HepG2 (cell line): Measurements from ENCODE around the gene INAFM1. TPM values are rescaled to one million over a fixed set of nuclear protein-coding genes. Genes with fewer than 3 reads are reported as not detected.

Experiments used
- ATF1 ChIP-seq: IDR thresholded peaks from 2 replicates; pipeline ENCODE4 v1.6.1; 2016; ENCODE audit warnings: mild to moderate bottlenecking, control low read depth
- BCL6 ChIP-seq: IDR thresholded peaks from 2 replicates; pipeline ENCODE4 v1.6.1; 2016; ENCODE audit warnings: missing genetic modification reagents, missing compliant biosample characterization
- CEBPG ChIP-seq: IDR thresholded peaks from 2 replicates; pipeline ENCODE4 v1.6.1; 2016
- CENPT ChIP-seq: sonication (generic); formaldehyde crosslinking; IDR thresholded peaks from 2 replicates; pipeline ENCODE4 v1.8.0; 2022; ENCODE audit warnings: low read depth, mild to moderate bottlenecking, moderate library complexity, missing genetic modification reagents
- FOXJ3 ChIP-seq: sonication (generic); formaldehyde crosslinking; IDR thresholded peaks from 2 replicates; pipeline ENCODE4 v1.4.0; 2020; ENCODE audit warnings: missing genetic modification reagents, mild to moderate bottlenecking, borderline replicate concordance
- NR2F1 ChIP-seq, 2 experiments: fragments of 450-650 bp in 1 of 2; formaldehyde crosslinking in 1 of 2; IDR thresholded peaks; 2 replicates each; pipeline versions ENCODE4 v1.5.0 to v1.6.1; 2016 to 2020; ENCODE audit warnings: mild to moderate bottlenecking in 1 of 2, missing compliant biosample characterization in 1 of 2, missing genetic modification reagents in 1 of 2, moderate library complexity in 1 of 2
- NR2F6 ChIP-seq, 2 experiments: IDR thresholded peaks; 2 replicates each; pipeline ENCODE4 v1.6.1; 2016; ENCODE audit warnings: antibody characterized with exemption in 1 of 2, mild to moderate bottlenecking in 1 of 2
- ZNF264 ChIP-seq: sonication (generic); formaldehyde crosslinking; IDR thresholded peaks from 2 replicates; pipeline ENCODE4 v1.4.0; 2020; ENCODE audit warnings: missing genetic modification reagents
- ZNF383 ChIP-seq: sonication (generic); formaldehyde crosslinking; IDR thresholded peaks from 2 replicates; pipeline ENCODE4 v1.4.0; 2020; ENCODE audit warnings: missing genetic modification reagents, mild to moderate bottlenecking, borderline replicate concordance
- ZNF780A ChIP-seq: sonication (generic); formaldehyde crosslinking; IDR thresholded peaks from 2 replicates; pipeline ENCODE4 v1.8.0; 2022; ENCODE audit warnings: mild to moderate bottlenecking, missing genetic modification reagents, moderate library complexity
- polyA plus RNA-seq, 8 experiments: library from polyadenylated mRNA; depleted of rRNA in 3 of 8; stranded (reverse) in 7 of 8; unstranded in 1 of 8; fragments of >200 nt; fragmentation: Illumina TruSeq in 4 of 8; extraction: Trizol in 4 of 8; gene quantifications; 2 replicates each; pipeline versions ENCODE4 v1.2.1 to v1.2.3, GENCODE V29; 2011 to 2016; ENCODE audit warnings: low read depth in 4 of 8, missing spikeins in 1 of 8, mixed read lengths in 1 of 8; ENCODE audit not compliant: insufficient read depth in 1 of 8
- total RNA-seq, 5 experiments: library from RNA; depleted of rRNA; stranded (reverse); fragments of >200 nt; fragmentation: Illumina TruSeq; extraction: Trizol; gene quantifications; 2 replicates each; pipeline ENCODE4 v1.2.3, GENCODE V29; 2016; ENCODE audit warnings: low read depth in 1 of 5
- TF ChIP-seq, protein P1 (sequence below): sonication (generic); IDR thresholded peaks from 2 replicates; pipeline ENCODE4 v1.6.1; 2016; ENCODE audit warnings: low read depth, borderline replicate concordance
- TF ChIP-seq, protein P2 (sequence below): sonication (generic); formaldehyde crosslinking; IDR thresholded peaks from 2 replicates; pipeline ENCODE4 v1.4.0; 2020; ENCODE audit warnings: mild to moderate bottlenecking, missing genetic modification reagents, borderline replicate concordance
- TF ChIP-seq, protein P3 (sequence below): sonication (generic); formaldehyde crosslinking; IDR thresholded peaks from 2 replicates; pipeline ENCODE4 v1.5.0; 2020; ENCODE audit warnings: missing genetic modification reagents
- TF ChIP-seq, protein P4 (sequence below): sonication (generic); formaldehyde crosslinking; IDR thresholded peaks from 2 replicates; pipeline ENCODE4 v1.9.0; 2021; ENCODE audit warnings: mild to moderate bottlenecking, missing genetic modification reagents

The INAFM1 gene
- total and polyA plus RNA-seq, 2 of the 13 experiments (the other 11 are each of a cell fraction or from before 2014, with no cell fraction given): 0.88 to 1.9 TPM

DNA sequence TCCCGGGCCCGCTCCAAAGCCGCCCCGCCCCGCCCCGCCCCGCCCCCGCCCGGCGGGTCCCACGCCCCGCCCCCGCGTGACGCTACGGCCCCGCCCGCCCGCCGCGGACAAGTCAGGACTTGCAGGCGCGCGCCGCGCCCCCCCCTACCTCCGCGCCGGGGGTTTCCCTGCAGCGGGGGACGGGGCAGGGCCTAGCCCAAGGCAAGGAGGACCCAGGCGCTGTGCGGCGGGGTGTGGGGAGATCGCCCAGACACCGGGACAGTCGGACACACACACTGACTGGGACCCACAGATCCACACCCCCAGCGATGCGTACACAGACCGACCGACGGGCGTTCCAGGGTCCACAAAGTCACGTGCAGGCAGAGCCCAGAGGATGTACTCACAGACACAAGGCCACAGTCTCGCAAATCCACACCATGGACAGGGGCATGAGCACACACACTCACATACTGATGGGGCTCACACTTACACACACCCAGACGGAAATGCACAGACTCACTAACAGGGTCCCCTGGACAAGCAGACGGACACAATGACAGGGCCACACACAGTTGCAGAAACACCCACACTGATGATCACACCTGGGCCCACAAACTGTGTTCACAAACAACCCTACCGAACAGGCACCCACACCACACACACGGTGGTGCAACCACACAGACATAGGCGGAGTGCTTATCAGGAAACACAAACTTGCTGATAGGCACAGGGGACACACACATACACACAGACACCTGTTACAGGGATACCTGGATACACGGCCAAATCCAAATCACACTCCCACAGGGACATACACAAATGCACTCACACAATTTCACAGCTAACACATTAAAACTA is 43.2 kb upstream of the INAFM1 start (continued):
- TF ChIP-seq CEBPG (0 out of 2 replicates have a peak, but pooled peaks have one; percentile 11), NR2F6 (IDR thresholded peaks at IDR 0.05) (no peak), NR2F6 (CRISPR knock-in tag; IDR thresholded peaks at IDR 0.05) (peak; percentile 26; the same call in 1 of the 2 replicates), ATF1 (CRISPR knock-in tag) (no peak), ZNF383 (CRISPR knock-in tag) (no peak), FOXJ3 (CRISPR knock-in tag) (0 out of 2 replicates have a peak, but pooled peaks have one; percentile 36), CENPT (0 out of 2 replicates have a peak, but pooled peaks have one; percentile 21), ZNF264 (0 out of 2 replicates have a peak, but pooled peaks have one; percentile 46), NR2F1 (CRISPR knock-in tag; IDR thresholded peaks at IDR 0.05) (no peak), ZNF780A (CRISPR knock-in tag) (peak; percentile 55; the same call in 1 of the 2 replicates), BCL6 (CRISPR knock-in tag) (peak; percentile 23; the same call in 1 of the 2 replicates)
- TF ChIP-seq, protein P1, sequence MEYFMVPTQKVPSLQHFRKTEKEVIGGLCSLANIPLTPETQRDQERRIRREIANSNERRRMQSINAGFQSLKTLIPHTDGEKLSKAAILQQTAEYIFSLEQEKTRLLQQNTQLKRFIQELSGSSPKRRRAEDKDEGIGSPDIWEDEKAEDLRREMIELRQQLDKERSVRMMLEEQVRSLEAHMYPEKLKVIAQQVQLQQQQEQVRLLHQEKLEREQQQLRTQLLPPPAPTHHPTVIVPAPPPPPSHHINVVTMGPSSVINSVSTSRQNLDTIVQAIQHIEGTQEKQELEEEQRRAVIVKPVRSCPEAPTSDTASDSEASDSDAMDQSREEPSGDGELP: peak; percentile 27; the same call in 1 of the 2 replicates
- TF ChIP-seq, protein P2, sequence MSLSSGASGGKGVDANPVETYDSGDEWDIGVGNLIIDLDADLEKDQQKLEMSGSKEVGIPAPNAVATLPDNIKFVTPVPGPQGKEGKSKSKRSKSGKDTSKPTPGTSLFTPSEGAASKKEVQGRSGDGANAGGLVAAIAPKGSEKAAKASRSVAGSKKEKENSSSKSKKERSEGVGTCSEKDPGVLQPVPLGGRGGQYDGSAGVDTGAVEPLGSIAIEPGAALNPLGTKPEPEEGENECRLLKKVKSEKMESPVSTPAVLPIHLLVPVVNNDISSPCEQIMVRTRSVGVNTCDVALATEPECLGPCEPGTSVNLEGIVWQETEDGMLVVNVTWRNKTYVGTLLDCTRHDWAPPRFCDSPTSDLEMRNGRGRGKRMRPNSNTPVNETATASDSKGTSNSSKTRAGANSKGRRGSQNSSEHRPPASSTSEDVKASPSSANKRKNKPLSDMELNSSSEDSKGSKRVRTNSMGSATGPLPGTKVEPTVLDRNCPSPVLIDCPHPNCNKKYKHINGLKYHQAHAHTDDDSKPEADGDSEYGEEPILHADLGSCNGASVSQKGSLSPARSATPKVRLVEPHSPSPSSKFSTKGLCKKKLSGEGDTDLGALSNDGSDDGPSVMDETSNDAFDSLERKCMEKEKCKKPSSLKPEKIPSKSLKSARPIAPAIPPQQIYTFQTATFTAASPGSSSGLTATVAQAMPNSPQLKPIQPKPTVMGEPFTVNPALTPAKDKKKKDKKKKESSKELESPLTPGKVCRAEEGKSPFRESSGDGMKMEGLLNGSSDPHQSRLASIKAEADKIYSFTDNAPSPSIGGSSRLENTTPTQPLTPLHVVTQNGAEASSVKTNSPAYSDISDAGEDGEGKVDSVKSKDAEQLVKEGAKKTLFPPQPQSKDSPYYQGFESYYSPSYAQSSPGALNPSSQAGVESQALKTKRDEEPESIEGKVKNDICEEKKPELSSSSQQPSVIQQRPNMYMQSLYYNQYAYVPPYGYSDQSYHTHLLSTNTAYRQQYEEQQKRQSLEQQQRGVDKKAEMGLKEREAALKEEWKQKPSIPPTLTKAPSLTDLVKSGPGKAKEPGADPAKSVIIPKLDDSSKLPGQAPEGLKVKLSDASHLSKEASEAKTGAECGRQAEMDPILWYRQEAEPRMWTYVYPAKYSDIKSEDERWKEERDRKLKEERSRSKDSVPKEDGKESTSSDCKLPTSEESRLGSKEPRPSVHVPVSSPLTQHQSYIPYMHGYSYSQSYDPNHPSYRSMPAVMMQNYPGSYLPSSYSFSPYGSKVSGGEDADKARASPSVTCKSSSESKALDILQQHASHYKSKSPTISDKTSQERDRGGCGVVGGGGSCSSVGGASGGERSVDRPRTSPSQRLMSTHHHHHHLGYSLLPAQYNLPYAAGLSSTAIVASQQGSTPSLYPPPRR (CRISPR knock-in tag): peak; percentile 65; the same call in 1 of the 2 replicates
- TF ChIP-seq, protein P3, sequence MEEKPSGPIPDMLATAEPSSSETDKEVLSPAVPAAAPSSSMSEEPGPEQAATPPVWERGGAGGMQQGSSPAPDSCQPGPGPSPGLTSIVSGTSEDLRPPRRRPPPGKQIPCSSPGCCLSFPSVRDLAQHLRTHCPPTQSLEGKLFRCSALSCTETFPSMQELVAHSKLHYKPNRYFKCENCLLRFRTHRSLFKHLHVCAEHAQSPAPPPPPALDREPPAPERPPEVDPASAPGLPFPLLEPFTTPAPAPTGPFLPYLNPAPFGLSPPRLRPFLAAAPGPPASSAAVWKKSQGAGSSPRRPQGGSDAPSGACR (CRISPR knock-in tag): peak; percentile 83; the same call in 1 of the 2 replicates
- TF ChIP-seq, protein P4, sequence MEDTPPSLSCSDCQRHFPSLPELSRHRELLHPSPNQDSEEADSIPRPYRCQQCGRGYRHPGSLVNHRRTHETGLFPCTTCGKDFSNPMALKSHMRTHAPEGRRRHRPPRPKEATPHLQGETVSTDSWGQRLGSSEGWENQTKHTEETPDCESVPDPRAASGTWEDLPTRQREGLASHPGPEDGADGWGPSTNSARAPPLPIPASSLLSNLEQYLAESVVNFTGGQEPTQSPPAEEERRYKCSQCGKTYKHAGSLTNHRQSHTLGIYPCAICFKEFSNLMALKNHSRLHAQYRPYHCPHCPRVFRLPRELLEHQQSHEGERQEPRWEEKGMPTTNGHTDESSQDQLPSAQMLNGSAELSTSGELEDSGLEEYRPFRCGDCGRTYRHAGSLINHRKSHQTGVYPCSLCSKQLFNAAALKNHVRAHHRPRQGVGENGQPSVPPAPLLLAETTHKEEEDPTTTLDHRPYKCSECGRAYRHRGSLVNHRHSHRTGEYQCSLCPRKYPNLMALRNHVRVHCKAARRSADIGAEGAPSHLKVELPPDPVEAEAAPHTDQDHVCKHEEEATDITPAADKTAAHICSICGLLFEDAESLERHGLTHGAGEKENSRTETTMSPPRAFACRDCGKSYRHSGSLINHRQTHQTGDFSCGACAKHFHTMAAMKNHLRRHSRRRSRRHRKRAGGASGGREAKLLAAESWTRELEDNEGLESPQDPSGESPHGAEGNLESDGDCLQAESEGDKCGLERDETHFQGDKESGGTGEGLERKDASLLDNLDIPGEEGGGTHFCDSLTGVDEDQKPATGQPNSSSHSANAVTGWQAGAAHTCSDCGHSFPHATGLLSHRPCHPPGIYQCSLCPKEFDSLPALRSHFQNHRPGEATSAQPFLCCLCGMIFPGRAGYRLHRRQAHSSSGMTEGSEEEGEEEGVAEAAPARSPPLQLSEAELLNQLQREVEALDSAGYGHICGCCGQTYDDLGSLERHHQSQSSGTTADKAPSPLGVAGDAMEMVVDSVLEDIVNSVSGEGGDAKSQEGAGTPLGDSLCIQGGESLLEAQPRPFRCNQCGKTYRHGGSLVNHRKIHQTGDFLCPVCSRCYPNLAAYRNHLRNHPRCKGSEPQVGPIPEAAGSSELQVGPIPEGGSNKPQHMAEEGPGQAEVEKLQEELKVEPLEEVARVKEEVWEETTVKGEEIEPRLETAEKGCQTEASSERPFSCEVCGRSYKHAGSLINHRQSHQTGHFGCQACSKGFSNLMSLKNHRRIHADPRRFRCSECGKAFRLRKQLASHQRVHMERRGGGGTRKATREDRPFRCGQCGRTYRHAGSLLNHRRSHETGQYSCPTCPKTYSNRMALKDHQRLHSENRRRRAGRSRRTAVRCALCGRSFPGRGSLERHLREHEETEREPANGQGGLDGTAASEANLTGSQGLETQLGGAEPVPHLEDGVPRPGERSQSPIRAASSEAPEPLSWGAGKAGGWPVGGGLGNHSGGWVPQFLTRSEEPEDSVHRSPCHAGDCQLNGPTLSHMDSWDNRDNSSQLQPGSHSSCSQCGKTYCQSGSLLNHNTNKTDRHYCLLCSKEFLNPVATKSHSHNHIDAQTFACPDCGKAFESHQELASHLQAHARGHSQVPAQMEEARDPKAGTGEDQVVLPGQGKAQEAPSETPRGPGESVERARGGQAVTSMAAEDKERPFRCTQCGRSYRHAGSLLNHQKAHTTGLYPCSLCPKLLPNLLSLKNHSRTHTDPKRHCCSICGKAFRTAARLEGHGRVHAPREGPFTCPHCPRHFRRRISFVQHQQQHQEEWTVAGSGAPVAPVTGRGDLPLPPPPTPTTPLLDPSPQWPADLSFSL (CRISPR knock-in tag): peak; percentile 99
